HG03045 (cell line): Measurements from ENCODE around the gene FBXO15.
A peak's percentile ranks its signal among the peaks of the same experiment; 100 is the strongest.

Source experiments
- ATAC-seq: cut with Tn5 transposase; IDR thresholded peaks from one replicate; pipeline ENCODE4 v1.9.1; 2021; ENCODE audit warnings: mild to moderate bottlenecking, moderate library complexity; ENCODE audit not compliant: unreplicated experiment

The FBXO15 gene, protein sequence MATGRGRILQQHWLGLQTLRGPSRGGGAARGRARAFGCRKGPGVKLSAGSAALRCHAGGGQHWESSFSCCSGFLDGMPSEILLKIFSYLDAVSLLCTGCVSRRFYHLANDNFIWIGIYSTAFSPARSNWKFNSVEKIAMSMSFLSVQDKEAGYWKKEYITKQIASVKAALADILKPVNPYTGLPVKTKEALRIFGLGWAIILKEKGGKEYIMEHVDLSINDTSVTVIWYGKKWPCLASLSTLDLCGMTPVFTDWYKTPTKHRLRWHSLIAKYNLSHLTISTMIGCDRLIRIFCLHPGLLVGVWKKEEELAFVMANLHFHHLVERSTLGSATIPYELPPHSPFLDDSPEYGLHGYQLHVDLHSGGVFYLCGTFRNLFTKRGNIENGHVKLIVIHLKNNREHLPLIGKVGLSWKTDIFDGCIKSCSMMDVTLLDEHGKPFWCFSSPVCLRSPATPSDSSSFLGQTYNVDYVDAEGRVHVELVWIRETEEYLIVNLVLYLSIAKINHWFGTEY

DNA sequence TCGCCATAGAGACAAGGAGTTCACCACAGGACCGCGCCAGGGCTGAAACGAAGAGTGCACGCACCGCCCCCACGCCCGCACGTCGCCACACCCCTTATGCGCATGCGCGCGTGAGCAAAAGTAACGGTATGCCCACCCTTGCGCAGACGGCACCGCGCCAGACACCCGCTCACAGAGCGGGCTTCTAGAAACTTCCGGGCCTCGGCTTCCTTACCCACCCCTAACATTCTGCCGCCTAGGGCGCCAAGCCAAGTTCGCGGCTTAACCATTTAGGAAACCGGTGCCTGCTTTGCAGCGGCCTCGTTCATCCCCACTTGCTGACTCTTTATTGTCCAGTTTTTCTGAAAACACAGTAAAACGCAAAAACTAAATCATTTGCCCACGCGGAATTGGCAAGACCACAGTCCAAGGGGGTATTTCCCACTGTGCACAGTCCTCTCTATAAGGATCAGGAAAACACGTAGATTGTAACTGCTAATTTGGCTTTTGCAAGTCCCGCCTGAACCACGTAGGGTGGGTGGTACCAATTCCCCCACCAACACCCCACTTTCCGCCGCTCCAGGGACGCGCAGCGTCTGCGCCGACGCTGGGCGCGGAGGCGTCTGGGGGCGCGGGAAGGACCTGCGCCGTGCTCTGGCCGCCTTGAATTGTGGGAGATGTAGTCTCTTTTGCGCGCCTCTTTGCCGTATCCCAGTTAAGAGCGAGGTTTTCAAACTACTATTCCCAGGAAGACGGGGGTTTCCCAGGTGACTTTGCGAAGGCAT is at the start of gene FBXO15, which contains the start of gene TIMM21:
Gene FBXO15 (minus strand): TSS at position 56 of the 764 bp plus-strand sequence. CDS start 49 bp downstream, at position 7.
Gene TIMM21 (plus strand): TSS at position 745 of the 764 bp plus-strand sequence. CDS start 286 bp downstream, outside the sequence.
- peak; percentile 90 for ATAC-seq

DNA sequence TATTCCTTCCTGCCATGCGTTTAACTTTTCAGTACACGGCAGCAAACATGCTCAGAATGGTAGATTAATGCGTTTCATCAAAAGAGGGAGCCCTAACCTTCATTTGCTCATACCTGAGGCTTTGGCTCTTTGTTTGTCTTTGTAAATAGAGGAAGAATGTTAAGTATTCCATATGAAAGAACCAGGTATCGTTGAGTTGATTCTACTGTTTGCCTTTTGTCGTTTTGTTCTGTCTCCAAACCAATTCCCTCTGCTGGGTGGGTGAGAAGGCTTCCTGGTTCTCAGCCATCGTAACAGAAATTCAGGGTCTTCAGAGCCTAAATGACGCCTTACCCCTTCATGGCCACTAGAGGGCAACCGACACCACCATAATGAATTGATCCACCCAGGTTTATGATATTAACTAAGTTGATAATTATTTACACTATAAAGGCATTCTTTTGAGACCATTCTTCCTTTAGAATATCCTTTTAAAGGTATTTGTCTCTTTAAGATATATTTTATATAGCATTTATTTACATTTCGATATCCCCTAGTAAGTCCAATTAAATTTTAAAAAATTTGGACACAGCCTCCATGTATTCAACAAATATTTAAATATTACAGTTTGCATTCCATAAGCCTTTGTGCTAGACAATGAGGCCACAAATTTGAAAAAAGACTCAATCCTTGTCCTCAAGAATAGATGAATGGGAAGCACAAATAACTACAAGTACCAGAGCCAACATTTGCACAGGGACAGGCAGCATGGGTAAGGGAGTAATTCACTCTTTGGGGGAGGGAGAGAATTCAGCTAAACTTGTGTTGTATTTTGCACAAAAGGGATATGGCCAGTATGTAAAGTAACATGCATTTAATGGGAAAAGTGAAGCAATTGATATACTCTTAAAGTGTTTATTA is 48.8 kb upstream of the FBXO15 start:
- ATAC-seq = peak; percentile 81

DNA sequence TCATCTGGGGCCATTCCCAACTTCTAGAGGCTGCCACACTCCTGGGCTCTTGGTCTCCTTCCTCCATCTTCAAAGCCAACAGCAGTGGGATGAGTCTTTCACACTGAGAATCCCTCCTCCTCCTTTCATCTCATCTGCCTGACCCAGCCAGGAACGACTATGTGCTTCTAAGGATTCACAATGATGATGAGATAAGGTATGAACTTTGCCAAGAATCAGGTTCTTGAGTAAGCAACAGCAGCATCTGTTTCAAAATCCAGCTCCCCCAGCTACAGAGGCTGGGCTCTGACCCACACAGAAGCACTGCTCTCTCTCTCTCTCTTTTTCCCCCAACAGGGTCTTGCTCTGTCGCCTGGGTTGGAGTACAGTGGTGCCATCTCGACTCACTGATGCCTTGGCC is 47.1 kb upstream of the FBXO15 start:
- ATAC-seq = no peak

DNA sequence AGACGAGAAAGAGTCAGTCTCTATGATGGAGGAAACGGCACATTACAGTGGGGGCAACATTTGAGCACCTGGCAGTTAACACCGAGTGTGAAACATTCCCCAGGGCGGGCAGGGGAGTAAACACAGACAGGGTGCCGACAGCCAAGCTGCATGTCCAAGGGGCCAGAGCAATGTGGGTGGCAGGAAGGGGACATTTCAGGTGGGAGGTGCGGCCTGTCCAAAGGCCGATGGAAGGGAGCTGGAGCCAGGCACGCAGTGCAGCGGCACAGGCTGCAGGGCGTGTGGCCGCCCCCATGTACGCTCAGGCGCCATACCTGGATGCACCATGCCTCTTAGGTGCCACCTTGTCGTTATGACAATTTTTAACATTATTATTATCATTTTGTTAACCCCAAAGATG is 43.9 kb upstream of the FBXO15 start:
- ATAC-seq = no peak

DNA sequence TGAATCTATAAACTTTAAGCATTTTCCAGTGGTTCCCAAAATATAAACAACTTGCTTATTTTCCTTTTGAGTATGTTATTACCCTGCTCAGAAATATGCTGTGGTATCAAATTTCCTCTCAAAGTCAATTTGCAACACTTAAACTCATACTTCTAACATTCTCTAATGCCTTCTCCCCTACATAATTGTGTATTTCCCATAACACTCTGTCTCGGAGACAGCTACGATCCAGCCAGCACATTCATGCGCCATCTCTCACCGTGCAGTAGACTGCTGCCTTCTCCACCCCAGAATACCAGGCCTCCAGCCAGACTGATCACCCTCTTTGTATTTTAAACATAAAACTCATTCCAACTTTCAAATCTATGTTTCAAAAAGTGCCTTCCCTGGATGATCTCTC is 42.5 kb upstream of the FBXO15 start:
- ATAC-seq = no peak

DNA sequence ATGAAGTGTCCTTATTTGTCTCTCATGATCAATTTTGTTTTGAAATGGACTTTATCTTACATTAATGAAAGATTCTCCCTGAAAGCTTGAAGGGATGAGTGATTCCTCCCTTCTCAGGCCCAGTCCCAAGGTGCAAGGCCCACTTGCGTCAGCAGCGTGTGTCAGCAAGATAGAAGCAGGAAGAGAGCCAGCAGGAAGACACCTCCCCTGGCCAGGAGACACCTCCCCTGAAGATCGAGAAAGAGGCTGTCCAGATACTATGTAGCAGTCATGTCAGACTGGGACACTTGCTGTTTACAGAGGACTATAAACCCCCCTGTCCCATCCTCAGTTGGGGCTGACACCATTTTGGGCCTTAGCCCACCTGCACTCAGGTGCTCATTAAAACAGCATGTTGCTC is 39.0 kb upstream of the FBXO15 start:
- no peak for ATAC-seq

DNA sequence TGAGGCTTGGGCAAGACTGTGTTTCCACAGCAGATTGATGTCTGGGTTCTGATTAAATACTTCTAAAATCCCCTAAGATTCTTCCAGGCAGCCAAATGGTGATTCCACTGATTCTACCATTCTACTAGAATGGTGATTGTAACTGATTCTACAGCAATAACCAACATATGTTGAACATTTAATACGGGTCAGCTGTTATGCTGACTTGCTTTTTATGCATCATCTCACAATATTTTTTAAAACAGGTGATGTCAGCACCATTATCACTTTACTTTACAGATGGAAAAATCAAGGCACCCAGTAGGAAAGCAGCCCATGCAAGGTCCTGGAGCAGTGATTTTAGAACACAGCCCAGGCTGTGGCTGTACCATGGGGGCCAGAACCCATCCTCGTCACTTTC is 38.2 kb upstream of the FBXO15 start:
- ATAC-seq = no peak

DNA sequence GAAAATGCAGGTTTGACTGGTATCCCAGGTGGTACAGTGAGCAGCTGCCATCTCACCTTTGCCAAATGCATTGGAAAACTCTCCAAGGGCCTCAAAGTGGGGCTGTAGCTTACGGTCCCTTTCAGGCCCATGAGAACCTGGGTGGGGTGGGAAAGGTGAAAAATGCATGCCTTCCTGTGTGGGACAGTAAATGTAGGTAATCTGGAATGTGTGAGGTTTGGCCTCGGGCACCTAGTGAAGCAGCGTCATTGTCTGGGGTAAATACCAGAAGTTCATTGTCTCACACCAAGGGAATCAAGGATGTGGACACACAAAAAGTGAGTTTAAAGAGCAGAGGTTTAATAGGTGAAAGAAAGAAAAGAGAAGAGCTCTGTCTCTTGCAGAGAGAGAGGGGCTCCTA is 37.2 kb upstream of the FBXO15 start:
- ATAC-seq = no peak

DNA sequence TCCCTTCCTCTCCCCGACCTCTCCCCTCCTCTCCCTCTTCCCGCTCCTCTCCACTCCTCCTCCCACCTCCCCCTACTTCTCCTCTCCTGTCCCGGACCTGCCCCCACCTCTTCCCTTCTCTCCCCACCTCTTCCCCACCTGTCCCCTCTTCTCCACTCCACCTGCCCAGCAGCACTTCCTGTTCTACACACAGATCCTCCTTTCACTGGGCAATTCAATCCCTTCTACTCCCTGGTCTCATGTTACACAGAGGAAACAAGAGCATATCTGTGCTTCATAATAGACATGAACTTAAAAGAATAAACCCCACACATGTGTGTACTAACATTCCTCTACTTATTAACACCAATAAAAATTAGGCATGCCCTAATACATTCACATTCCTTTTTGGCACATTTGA is 35.5 kb upstream of the FBXO15 start:
- no peak for ATAC-seq

DNA sequence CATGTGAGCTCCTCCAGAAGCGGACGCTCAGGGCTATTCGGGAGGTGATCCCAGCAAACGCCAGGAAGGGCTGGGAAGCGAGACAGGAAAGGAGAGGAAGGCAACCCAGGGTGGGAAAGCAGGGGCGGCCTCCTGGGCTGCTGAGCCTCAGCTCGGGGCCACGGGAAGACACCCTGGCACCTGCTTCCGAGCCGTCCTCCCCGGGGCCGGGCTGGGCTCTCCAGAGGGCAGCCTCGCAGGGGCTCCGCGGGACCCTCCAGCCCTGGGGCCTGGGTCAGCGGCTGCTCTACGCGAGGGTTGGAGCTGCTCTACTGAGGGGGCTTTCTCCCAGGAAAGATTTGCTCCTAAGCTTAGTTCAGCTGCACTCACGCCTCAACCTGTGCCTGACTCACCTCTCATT is 34.7 kb upstream of the FBXO15 start:
- ATAC-seq = no peak

DNA sequence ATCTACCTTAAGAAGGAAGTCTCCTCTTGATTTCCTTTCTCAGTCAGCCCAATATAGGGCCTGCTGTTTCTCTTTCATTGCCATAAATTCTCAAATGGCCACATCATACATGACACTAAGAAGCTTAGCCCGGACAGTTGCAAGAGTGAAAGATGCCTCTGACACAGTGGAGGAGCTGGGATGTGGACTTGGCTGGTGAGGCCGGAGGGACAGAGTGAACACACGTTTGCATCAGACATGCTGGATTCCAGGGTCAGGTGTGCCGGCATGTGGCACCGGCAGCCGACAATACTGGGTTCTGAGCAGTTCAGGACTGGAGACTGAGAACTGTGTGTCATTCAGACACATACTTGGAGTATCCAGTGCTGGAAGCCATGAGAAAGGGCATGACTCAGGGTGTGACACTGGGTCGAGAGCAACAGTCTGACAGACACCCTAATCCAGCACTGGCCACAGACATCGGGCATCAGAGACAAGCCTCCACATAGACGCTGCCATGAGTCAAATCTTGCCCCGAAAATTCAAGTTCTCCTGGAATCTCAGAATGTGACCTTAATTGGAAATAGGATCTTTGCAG is 32.1 kb upstream of the FBXO15 start:
- ATAC-seq = no peak

DNA sequence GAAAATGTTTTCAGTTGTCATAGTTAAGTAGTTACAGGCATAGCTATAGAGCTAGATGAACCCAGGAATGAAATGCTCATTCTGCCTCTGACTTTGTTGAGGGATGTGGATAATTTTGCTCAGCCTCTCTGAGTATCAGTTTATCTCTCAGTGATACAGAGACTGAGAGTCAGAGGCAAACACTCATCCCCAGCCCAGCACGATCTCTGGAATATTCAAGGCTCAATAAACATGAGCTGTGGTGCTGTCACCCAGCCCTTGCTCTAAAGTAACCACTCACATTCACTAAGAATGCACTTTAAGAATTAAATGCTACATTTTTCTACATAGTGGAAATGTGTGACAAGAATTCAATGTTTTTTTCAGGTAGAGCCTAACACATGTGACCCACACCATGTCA is 31.2 kb upstream of the FBXO15 start:
- ATAC-seq = no peak

DNA sequence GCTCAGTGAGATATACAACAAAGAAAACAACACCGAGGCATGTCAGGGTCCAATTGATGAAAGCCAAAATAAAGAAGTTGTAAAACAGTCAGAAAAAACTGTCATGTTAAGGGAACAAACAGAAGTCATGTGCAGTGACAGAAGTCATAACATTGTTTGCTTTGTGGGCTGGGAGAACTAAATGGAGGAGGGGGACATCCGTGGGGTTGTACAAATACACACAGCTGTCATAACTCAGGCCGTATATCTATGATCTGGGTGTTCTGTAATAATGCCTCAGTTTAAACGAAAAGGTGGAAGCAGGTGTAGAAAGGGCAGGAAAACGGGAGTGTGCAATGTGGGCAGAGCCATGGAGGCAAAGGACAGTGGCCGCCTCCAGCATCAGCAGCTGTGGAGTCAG is 28.0 kb upstream of the FBXO15 start:
- ATAC-seq = no peak

DNA sequence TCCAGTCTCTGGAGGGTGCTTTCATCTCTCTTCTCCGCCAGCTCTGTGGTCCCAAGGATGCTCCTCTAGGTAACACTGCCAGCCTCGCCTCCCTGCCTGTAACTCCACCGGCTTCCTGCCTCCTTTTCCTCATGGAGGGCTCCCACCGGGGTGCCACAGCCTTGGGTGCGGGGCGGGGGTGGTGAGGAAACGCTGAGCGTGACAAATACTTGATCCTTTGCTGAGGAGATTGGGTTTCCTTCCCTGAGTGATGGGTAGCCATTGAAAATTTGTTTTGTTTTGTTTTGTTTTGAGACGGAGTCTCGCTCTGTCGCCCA is 25.8 kb upstream of the FBXO15 start:
- ATAC-seq = no peak

DNA sequence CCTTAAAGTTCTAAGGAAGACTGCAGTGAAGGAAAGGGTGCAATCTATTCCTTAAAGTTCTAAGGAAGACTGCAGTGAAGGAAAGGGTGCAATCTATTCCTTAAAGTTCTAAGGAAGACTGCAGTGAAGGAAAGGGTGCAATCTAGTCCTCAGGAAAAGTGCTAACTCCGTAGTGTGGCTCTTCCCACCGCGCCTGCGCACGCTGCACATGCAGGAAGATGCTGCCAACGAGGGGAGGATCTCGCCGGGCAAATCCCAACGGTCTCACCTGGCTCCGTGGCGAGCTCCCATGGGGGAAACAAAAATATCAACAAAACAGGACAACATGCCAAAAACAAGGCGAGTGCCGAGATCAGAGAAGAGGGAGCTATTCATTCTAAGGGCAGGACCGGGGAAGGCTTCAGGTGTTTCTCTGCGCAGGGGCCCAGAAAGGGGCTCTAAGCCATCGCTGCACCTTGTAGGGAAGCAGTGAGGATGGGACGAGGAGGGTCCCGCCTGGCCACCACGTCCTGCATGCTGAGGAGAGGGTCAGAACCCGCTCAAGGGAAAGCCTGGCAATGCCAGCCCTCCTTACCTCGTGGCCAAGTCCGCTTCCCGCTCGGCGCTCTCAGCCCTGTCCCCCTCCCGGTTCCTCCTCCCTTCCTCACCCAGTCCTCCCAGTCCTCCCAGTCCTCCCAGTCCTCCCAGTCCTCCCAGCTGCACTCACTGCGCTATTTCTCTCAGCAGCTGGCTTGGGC is 25.2 kb upstream of the FBXO15 start:
- no peak for ATAC-seq

DNA sequence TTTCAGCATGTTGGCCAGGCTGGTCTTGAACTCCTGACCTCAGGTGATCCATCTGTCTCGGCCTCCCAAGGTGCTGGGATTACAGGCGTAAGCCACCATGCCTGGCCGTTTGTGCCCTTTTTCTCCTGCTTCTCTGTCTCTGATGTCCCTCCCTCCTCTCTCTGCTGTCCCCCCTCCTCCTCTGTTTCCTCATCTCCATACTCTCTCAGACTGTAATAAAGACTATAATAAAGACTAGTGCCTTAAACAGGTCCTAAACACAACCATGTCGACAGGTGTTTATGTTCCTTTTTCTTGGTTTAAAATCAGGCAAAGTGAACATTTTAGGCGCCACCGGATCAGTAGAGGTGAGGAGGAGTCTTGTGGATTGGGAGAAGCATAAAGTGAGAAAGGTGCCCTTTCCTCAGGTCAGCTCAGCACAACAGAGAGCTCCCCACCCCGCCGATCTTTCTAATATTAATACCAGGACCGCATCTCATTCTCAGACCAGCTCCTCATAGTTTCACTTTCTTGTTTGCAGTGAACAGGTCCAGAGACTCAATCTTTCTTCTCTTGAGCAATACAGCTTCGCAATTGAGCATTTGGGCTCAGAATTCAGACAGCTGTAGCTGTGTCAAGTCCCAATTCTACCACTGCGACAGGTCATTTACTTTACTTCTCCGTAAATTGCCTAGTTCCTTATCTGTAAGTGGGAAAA is 24.4 kb upstream of the FBXO15 start:
- ATAC-seq = peak; percentile 94

DNA sequence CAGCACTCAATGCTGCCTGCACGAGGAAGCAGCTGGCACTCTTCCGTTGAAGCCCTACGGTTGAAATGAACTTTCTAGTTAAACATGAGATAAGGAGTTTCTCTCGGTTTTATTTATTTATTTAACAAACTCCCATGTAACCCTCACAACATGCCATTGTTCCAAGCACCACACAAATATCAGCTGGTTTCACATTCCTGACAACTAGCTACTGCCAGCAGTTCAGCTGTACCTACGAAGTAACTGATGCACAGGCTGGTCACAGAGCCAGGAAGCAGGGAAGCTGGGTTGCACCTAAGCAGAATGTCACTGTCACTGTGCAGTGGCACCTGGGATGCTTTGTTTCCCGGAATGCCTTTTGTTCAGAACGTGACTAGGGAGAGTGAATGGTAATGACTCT is 18.8 kb upstream of the FBXO15 start:
- no peak for ATAC-seq

DNA sequence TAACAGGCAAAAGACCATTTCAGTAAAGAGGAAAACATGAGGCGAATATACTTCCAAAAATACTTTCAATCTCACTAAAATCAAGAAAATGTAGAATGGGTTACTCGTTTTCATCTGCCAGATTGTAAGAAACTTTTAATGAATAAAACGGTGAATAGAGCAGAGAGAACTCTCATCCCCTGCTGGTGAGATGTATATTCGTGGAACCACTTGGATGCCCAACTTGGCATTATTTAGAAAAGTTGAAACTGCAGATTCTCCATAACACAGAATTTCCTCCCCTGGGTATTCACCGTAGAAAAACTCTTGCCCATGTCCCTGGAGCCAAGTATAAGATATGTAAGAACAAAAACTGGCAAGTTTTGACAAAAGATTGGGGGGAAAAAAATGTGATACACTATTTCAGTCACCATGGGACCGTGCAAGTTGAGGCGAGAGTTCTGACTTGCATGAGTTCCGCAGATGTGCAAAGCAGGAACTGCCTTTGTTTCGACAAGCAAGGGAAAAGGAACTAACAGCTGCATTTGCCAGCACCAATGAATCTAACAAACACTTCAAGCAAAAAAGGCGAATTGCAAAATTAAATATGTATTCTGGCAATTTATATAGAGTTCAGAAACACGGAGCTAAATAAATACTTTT is 15.5 kb upstream of the FBXO15 start:
- no peak for ATAC-seq

DNA sequence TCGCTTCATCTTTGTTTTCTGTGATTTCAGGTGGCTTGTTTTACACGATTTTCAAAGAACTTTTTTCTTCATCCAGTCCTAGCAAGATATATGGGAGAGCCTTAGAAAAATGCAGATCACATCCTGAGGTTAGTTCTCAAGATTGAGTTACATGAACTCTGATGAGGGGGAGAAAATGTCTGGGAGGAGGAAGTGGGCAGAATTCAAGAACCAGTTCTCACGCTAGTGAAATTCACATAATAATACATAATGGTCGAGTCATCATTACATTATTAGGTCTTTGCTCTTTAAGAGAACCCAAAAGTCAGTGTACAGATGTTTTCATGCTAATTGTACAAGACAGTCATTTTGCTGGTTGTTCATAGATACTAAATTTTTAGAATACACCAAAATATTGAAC is 7.6 kb upstream of the FBXO15 start:
- no peak for ATAC-seq
